SK-N-SH (cell line): ENCODE measurements around the gene CYFIP1. TPM values are rescaled to one million over a fixed set of nuclear protein-coding genes. Genes with fewer than 3 reads are reported as not detected.

ENCODE experiments used
- CTCF ChIA-PET: fragments of 300-600, 350-600 bp; formaldehyde crosslinking; extraction: SDS; loops from one replicate; lab custom pipeline; 2021; lab: Yijun Ruan, JAX
- POLR2A ChIA-PET: fragments of 350-600 bp; sonication (Branson Sonifier 250); formaldehyde crosslinking; extraction: SDS; loops from one replicate; lab custom pipeline; 2020; ENCODE audit warnings: antibody characterized with exemption, inconsistent platforms; lab: Yijun Ruan, JAX
- DNase-seq: peaks from one replicate; pipeline ENCODE4 v3.0.0; 2012
- H2AFZ ChIP-seq: fragments of 200-600 bp; sonication (generic); 2 replicates; pipeline ENCODE4 v1.8.1; 2016; ENCODE audit warnings: antibody characterized with exemption, mild to moderate bottlenecking, low read depth
- H3F3A ChIP-seq: fragments of 200-600 bp; sonication (generic); replicated peaks from 2 replicates; pipeline ENCODE3; 2016; ENCODE audit warnings: antibody characterized with exemption, mild to moderate bottlenecking; ENCODE audit not compliant: insufficient read depth
- H3K27ac ChIP-seq, 2 experiments: fragments of 200-500 bp in 1 of 2; fragments of 200-600 bp in 1 of 2; sonication (Bioruptor generic) in 1 of 2; sonication (generic), shearing (Covaris generic) in 1 of 2; 2 replicates each; pipeline versions ENCODE4 v1.5.1 to v1.6.1; 2014 to 2016; ENCODE audit warnings: low read depth in 2 of 2, inconsistent platforms in 1 of 2, low read length in 1 of 2, mild to moderate bottlenecking in 1 of 2, mixed read lengths in 1 of 2
- H3K27me3 ChIP-seq: fragments of 200-600 bp; sonication (generic), shearing (Covaris generic); 2 replicates; pipeline ENCODE4 v1.6.1; 2016; ENCODE audit warnings: mixed run types; ENCODE audit not compliant: insufficient read depth
- H3K36me3 ChIP-seq, 2 experiments: fragments of 200-500 bp in 1 of 2; fragments of 200-600 bp in 1 of 2; sonication (Bioruptor generic) in 1 of 2; sonication (generic) in 1 of 2; replicated peaks in 1 of 2; 2 replicates each; pipeline versions ENCODE3 to v1.5.1; 2014 to 2016; ENCODE audit warnings: low read length in 1 of 2, mild to moderate bottlenecking in 1 of 2; ENCODE audit not compliant: insufficient read depth in 2 of 2, control insufficient read depth in 1 of 2
- H3K4me1 ChIP-seq, 2 experiments: fragments of 200-500 bp in 1 of 2; fragments of 200-600 bp in 1 of 2; sonication (Bioruptor generic) in 1 of 2; sonication (generic), shearing (Covaris generic) in 1 of 2; 2 replicates each; pipeline versions ENCODE4 v1.5.1 to v1.6.1; 2014 to 2016; ENCODE audit warnings: low read depth in 1 of 2, low read length in 1 of 2, mixed run types in 1 of 2; ENCODE audit not compliant: insufficient read depth in 2 of 2, control insufficient read depth in 1 of 2
- H3K4me2 ChIP-seq: fragments of 200-600 bp; sonication (generic), shearing (Covaris generic); 2 replicates; pipeline ENCODE4 v1.6.1; 2017; ENCODE audit warnings: mixed run types
- H3K4me3 ChIP-seq, 2 experiments: fragments of 200-500 bp in 1 of 2; fragments of 200-600 bp in 1 of 2; sonication (Bioruptor generic) in 1 of 2; sonication (generic), shearing (Covaris generic) in 1 of 2; 2 replicates each; pipeline versions ENCODE4 v1.5.1 to v1.8.1; 2014 to 2016; ENCODE audit warnings: low read depth in 2 of 2, inconsistent platforms in 1 of 2, low read length in 1 of 2, mild to moderate bottlenecking in 1 of 2, mixed read lengths in 1 of 2, moderate library complexity in 1 of 2
- H3K79me2 ChIP-seq: fragments of 200-600 bp; sonication (generic); 2 replicates; pipeline ENCODE4 v1.8.1; 2017; ENCODE audit warnings: mild to moderate bottlenecking; ENCODE audit not compliant: insufficient read depth
- H3K9ac ChIP-seq: fragments of 200-600 bp; sonication (generic); 2 replicates; pipeline ENCODE4 v1.6.1; 2017; ENCODE audit warnings: mixed run types
- H3K9me2 ChIP-seq: fragments of 200-600 bp; sonication (generic); 2 replicates; pipeline ENCODE4 v1.6.1; 2017; ENCODE audit warnings: mixed run types
- H3K9me3 ChIP-seq: fragments of 200-600 bp; sonication (generic); 2 replicates; pipeline ENCODE4 v1.6.1; 2017; ENCODE audit warnings: mixed run types, mild to moderate bottlenecking, moderate library complexity
- H4K20me1 ChIP-seq: fragments of 200-600 bp; sonication (generic); 2 replicates; pipeline ENCODE4 v1.6.1; 2017; ENCODE audit warnings: mild to moderate bottlenecking, mixed run types; ENCODE audit not compliant: insufficient read depth
- CHD2 ChIP-seq: fragments of 150-350 bp; IDR thresholded peaks from 2 replicates; pipeline ENCODE4 v1.6.1; 2018; ENCODE audit warnings: low read length; ENCODE audit not compliant: partially characterized antibody
- ELF1 ChIP-seq: IDR thresholded peaks from 2 replicates; pipeline ENCODE4 v1.4.0; 2012
- EP300 ChIP-seq, 2 experiments: IDR thresholded peaks; 2 replicates each; pipeline versions ENCODE4 v1.4.0 to v1.6.1; 2012; ENCODE audit warnings: borderline replicate concordance in 1 of 2, low read depth in 1 of 2, low read length in 1 of 2
- FOSL2 ChIP-seq: IDR thresholded peaks from 2 replicates; pipeline ENCODE4 v1.4.0; 2012; ENCODE audit warnings: low read depth, mild to moderate bottlenecking, moderate library complexity, borderline replicate concordance
- FOXM1 ChIP-seq: IDR thresholded peaks from 2 replicates; pipeline ENCODE4 v1.4.0; 2012; ENCODE audit warnings: low read depth, mild to moderate bottlenecking
- GATA2 ChIP-seq: sonication (generic); formaldehyde crosslinking; IDR thresholded peaks from 2 replicates; pipeline ENCODE4 v1.5.0; 2020; ENCODE audit warnings: mild to moderate bottlenecking, missing genetic modification reagents
- JUND ChIP-seq: IDR thresholded peaks from 2 replicates; pipeline ENCODE4 v1.4.0; 2012
- MXI1 ChIP-seq: IDR thresholded peaks from 2 replicates; pipeline ENCODE4 v1.6.1; 2012; ENCODE audit warnings: mild to moderate bottlenecking, low read depth, low read length, improper control_type of control experiment
- NFIC ChIP-seq: IDR thresholded peaks from 2 replicates; pipeline ENCODE4 v1.4.0; 2012; ENCODE audit warnings: borderline replicate concordance
- RCOR1 ChIP-seq: fragments of 150-350 bp; IDR thresholded peaks from 2 replicates; pipeline ENCODE4 v1.6.1; 2017; ENCODE audit warnings: antibody characterized with exemption, low read length
- SMC3 ChIP-seq: IDR thresholded peaks from 2 replicates; pipeline ENCODE4 v1.6.1; 2012; ENCODE audit warnings: low read depth, low read length, improper control_type of control experiment
- TAF1 ChIP-seq: IDR thresholded peaks from 2 replicates; pipeline ENCODE4 v1.6.1; 2012; ENCODE audit warnings: low read depth, mild to moderate bottlenecking, low read length, moderate library complexity, borderline replicate concordance
- TEAD4 ChIP-seq: IDR thresholded peaks from 2 replicates; pipeline ENCODE4 v1.4.0; 2012; ENCODE audit warnings: mild to moderate bottlenecking, borderline replicate concordance; ENCODE audit not compliant: insufficient read depth
- USF1 ChIP-seq: IDR thresholded peaks from 2 replicates; pipeline ENCODE4 v1.4.0; 2012; ENCODE audit warnings: low read depth, borderline replicate concordance
- USF2 ChIP-seq: fragments of 150-350 bp; IDR thresholded peaks from 2 replicates; pipeline ENCODE4 v1.6.1; 2017; ENCODE audit warnings: antibody characterized with exemption, low read length, low read depth, borderline replicate concordance
- YY1 ChIP-seq: IDR thresholded peaks from 2 replicates; pipeline ENCODE4 v1.4.0; 2012; ENCODE audit warnings: low read depth, mild to moderate bottlenecking
- WGBS: methylation state at CpG from one replicate; pipeline ENCODE4 v1.1.6; 2017; ENCODE audit warnings: low lambda C conversion rate; 5-methylcytosine and 5-hydroxymethylcytosine counted together
- polyA plus RNA-seq, 3 experiments: library from polyadenylated mRNA; depleted of rRNA; stranded (reverse); fragments of >200 nt; gene quantifications; 2 replicates each; pipeline ENCODE4 v1.2.3, GENCODE V29; 2012
- TF ChIP-seq, protein P1 (sequence below): IDR thresholded peaks from 2 replicates; pipeline ENCODE4 v1.4.0; 2012; ENCODE audit warnings: low read depth, borderline replicate concordance

The CYFIP1 gene
- polyA plus RNA-seq, 1 of the 3 experiments (the other 2 are of a cell fraction), result 53.4 TPM

- DNase-seq, result no peak
- no peak overlapping the region for H3K9ac ChIP-seq
- H3F3A ChIP-seq, result no peaks in the 10 kb centered on the region
- no peak overlapping the region for H3K4me3 ChIP-seq
- peaks cover 10 to 44% of the 10 kb centered on the region in 2 experiments for H3K36me3 ChIP-seq
- 94% methylated on average over 13 of the region's 18 CpGs for WGBS
- no peak overlapping the region for H3K27ac ChIP-seq
- TF ChIP-seq YY1 (no peak), TAF1 (no peak), FOXM1 (no peak), RCOR1 (no peak), USF2 (no peak)
- POLR2A ChIA-PET, result no interaction called here
- CTCF ChIA-PET, result no interaction called here
- H3K4me2 ChIP-seq, result no peak overlapping the region
- no peaks in the 10 kb centered on the region for H3K9me2 ChIP-seq
- H4K20me1 ChIP-seq, result no peaks in the 10 kb centered on the region
- no peak overlapping the region for H2AFZ ChIP-seq
- no peaks in the 10 kb centered on the region for H3K9me3 ChIP-seq
- H3K27me3 ChIP-seq, result no peaks in the 10 kb centered on the region
- H3K79me2 ChIP-seq, result no peaks in the 10 kb centered on the region
- H3K4me1 ChIP-seq, result no peaks in the 10 kb centered on the region
These were observed 62.6 kb downstream of the CYFIP1 start for GRCh38 chr15:22917556-22917955.

DNA sequence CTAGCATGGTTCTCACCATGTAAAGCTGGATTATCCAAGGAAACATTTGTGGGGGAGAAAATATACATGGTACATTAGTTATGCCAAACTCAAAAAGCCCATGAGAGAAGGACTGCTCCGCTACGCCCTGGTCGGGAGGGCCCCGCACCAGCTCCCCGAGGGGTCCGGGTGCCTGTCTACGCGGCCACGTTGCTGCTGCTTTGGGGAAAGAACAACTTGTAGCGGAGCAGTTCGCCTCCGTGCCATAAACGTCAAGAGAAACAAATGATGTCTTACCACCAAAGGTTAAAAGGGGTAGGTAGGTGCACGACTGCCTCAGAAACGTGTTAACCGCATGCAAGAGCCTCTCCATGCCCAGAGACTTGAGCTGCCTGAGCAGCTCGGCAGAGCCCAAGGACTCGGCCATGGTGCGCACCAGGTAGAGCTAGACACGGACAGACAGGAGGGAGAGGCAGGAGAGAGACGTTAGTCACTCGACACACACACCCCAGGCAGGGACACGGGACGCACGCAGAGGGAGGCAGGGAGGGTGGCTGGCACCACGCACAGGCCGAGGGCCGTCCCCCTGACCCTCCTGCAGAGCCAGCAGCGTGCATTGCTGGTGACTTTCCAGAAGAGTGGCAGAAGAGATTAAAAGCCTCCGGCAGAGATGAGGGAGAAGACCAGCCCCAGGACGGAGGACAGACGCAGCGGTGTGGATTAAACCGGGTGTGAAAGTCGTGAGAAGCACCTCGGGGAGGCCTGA, 63.4 kb downstream of the CYFIP1 start:
- POLR2A ChIA-PET, result no interaction called here
- Histone ChIP-seq H2AFZ (no peak overlapping the region), H3K4me2 (no peak overlapping the region), H4K20me1 (no peaks in the 10 kb centered on the region), H3K27ac (no peak overlapping the region), H3K9me2 (no peaks in the 10 kb centered on the region), H3K36me3 (peaks cover 10 to 49% of the 10 kb centered on the region in 2 experiments), H3K27me3 (no peaks in the 10 kb centered on the region), H3K79me2 (no peaks in the 10 kb centered on the region), H3K9ac (no peak overlapping the region), H3K9me3 (no peaks in the 10 kb centered on the region), H3K4me3 (no peak overlapping the region), H3K4me1 (no peaks in the 10 kb centered on the region), H3F3A (no peaks in the 10 kb centered on the region)
- 97% methylated on average over 36 of the region's 36 CpGs for WGBS
- CTCF ChIA-PET, result no interaction called here
- DNase-seq, result no peak
- TF ChIP-seq MXI1 (no peak), JUND (no peak), CHD2 (no peak), GATA2 (CRISPR knock-in tag) (no peak), ELF1 (no peak), SMC3 (no peak), TEAD4 (no peak), YY1 (no peak), NFIC (no peak), EP300 (IDR thresholded peaks at IDR 0.05; ENCODE audit: borderline replicate concordance in 1 of 2, low read depth in 1 of 2, low read length in 1 of 2) (no peak), USF1 (no peak), RCOR1 (no peak), FOSL2 (no peak)
- TF ChIP-seq, protein P1, sequence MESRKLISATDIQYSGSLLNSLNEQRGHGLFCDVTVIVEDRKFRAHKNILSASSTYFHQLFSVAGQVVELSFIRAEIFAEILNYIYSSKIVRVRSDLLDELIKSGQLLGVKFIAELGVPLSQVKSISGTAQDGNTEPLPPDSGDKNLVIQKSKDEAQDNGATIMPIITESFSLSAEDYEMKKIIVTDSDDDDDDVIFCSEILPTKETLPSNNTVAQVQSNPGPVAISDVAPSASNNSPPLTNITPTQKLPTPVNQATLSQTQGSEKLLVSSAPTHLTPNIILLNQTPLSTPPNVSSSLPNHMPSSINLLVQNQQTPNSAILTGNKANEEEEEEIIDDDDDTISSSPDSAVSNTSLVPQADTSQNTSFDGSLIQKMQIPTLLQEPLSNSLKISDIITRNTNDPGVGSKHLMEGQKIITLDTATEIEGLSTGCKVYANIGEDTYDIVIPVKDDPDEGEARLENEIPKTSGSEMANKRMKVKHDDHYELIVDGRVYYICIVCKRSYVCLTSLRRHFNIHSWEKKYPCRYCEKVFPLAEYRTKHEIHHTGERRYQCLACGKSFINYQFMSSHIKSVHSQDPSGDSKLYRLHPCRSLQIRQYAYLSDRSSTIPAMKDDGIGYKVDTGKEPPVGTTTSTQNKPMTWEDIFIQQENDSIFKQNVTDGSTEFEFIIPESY, result no peak
